Activated CD8-positive, alpha-beta T cell treated with anti-CD3 and anti-CD28 coated beads, Interleukin-2, amount 10 ng/mL, durations not matched to agents 7 days and 5 days (primary cell): Measurements from ENCODE around the gene BEST1. TPM values are rescaled to one million over a fixed set of nuclear protein-coding genes. Genes with fewer than 3 reads are reported as not detected.
"Not testable (repeated sequence)": the region's sequence is repeated elsewhere in the genome, so short reads cannot be mapped to it uniquely, and the experiment has no call there.

Experiments
- ATAC-seq: fragments of 150-1000 bp; cut with Tn5 transposase; one replicate; pipeline ENCODE4 v1.10.0; 2021; ENCODE audit warnings: moderate library complexity
- CTCF ChIA-PET: fragments of 350-600 bp; sonication (Branson Sonifier 250); formaldehyde crosslinking; loops from one replicate; lab custom pipeline; 2021; ENCODE audit warnings: antibody characterized with exemption; lab: Charles Lee
- POLR2A ChIA-PET: fragments of 350-600 bp; sonication (Branson Sonifier 250); formaldehyde crosslinking; loops from one replicate; lab custom pipeline; 2021; ENCODE audit warnings: antibody characterized with exemption; lab: Charles Lee
- DNase-seq: peaks from one replicate; pipeline ENCODE4 v3.0.0-alpha.2; 2020
- H3K27ac Mint-ChIP-seq: one replicate; pipeline ENCODE4 v1.8.0; 2021; ENCODE audit warnings: mild to moderate bottlenecking, mixed read lengths
- H3K27me3 Mint-ChIP-seq: one replicate; pipeline ENCODE4 v1.8.0; 2021; ENCODE audit warnings: low read depth, mixed read lengths
- H3K36me3 Mint-ChIP-seq: one replicate; pipeline ENCODE4 v1.8.0; 2021; ENCODE audit warnings: low read depth, mixed read lengths
- H3K4me1 Mint-ChIP-seq: one replicate; pipeline ENCODE4 v1.8.0; 2021; ENCODE audit warnings: low read depth, mixed read lengths
- H3K4me3 Mint-ChIP-seq: one replicate; pipeline ENCODE4 v1.8.0; 2021; ENCODE audit warnings: mild to moderate bottlenecking, mixed read lengths
- H3K9me3 Mint-ChIP-seq: one replicate; pipeline ENCODE4 v1.8.0; 2022; ENCODE audit warnings: mixed read lengths; ENCODE audit not compliant: insufficient read depth
- total RNA-seq, 2 experiments: library from RNA; stranded (reverse); gene quantifications; one replicate each; pipeline ENCODE4 v1.2.3, GENCODE V29; 2021

BEST1 gene
- total RNA-seq, 2 experiments from 2014 or later: not detected

DNA sequence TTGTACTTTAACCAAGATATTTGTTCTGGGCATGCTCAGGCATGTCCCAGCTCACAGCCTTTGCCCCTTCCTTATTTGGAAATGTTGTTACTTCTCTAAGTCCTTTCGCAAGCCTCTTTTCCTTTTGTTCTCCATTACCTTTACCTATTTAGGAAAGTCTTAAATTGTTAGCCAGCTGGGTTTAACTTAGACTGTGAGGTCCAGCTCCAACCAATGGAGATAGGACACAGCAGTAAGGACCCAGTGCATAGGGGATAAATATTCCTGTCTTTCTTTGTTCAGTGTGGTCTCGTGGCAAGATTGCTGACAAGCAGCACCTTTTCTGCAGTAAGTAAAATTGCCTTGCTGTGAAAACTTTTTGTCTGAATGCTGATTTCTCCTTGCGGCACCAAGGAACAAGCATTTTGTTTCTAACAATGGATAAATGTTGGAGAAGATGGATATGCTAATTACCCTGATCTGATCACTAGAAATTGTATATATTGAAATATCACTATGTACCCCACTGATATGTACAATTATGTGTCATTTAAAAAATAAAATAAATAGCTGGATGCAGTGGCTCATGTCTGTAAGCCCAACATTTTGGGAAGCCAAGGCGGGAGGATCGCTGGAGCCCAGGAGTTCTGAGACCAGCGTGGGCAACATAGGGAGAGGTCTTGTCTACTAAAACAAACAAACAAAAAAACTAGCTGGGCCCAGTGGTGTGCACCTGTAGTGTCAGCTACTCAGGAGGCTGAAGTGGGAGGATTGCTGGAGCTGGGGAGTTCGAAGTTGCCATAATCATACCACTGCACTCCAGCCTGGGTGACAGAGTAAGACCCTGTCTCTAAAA lies 49.2 kb downstream of the BEST1 start:
- no peak overlapping the region for H3K4me3 Mint-ChIP-seq
- H3K36me3 Mint-ChIP-seq: peaks cover 10% of the 10 kb centered on the region
- H3K27ac Mint-ChIP-seq: no peak overlapping the region
- DNase-seq (no peak), ATAC-seq (no peak)
- peaks cover 12% of the 10 kb centered on the region for H3K9me3 Mint-ChIP-seq
- H3K4me1 Mint-ChIP-seq: no peaks in the 10 kb centered on the region
- ChIA-PET POLR2A (no interaction called here), CTCF (interaction anchor here (1.3 kb wide), 1 partner anchor 82 kb away, joined by 7 read pairs; no protein-coding TSS in a partner anchor)
- no peaks in the 10 kb centered on the region for H3K27me3 Mint-ChIP-seq

DNA sequence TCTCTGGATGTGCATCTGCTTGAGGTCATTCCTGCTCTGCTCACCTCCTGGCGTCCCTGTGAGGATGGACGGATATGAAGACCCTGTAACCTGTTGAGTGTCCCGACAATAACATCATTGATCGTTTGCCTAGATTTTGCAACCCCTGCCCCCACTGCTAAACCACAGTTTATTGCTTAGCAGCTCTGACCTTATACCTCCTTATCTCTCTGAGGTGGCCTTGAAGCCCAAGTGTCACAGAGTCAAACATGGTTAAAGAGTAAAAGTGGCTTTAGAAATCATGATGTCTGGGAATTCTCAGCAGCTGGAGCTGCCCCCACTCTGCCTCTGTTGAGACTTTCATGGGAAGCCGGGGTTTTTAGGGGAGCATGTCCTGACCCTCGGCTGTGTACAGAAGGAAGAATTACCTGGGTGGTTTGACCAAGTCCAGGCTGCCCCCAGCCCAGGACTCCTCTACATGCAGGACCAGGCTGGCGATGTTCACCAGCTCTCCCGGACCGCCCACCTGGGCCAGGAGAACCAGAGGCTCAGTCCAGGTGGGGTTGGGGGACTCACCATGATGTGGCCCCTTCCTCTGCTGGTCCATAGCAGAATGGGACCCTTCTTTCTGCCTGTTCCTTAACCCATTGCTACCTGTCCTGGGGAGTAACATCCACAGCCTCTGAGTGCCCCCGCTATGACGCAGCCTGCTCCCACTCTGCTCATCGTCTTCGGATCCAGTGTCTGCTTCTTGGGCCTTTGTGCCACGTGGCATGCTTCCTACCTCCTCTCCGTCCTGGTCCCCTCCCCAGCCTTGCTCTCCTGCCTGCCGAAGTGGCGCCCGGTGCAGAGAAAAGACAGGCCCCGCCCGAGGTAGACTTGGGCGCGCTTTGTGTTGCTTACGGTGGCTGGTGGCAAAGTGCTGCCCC lies 50.6 kb downstream of the BEST1 start:
- ATAC-seq (no peak), DNase-seq (no peak)
- POLR2A ChIA-PET: interaction anchor here (0.5 kb wide), 1 partner anchor 18 kb away, joined by 3 read pairs; no protein-coding TSS in a partner anchor
- Mint-ChIP-seq H3K9me3 (peaks cover 12% of the 10 kb centered on the region), H3K4me3 (no peak overlapping the region), H3K4me1 (no peaks in the 10 kb centered on the region), H3K27ac (no peak overlapping the region), H3K27me3 (no peaks in the 10 kb centered on the region), H3K36me3 (peaks cover 10% of the 10 kb centered on the region)
- CTCF ChIA-PET: no interaction called here

DNA sequence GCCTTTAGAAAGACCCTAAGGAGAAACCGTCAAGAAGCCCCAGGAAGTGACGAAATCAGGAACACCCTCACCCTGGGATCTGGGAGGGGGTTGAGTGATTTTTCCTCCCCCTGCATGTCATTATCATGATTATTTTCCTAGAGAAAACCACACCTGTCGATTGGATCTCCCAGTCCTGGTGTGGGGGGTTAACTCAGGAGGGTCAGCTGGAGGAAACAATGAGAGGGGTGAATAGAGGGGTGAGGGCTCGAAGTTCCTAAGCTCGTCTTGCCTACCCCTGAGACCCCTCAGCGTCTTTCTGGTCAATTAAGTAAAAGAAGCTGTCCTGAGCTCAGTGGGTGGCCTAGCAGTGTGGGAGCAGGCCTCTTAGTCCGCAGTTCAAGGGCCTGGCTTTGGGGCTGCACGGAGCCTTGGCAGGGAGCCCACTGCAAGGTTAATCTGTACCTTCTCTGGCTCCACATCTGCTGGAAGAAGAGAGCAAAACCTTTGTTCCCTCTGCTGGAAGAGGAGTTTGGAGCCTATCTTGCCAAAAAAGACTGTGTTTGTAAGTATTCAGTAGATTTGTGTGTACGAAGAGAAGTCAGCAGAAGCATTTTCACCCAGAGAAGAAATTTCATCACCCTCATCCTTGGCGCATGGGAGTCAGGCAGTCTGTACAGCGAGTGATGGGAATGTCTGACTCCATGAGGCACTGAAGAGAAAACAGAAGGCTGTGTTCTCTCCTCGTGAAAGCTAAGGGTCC lies 51.5 kb downstream of the BEST1 start:
- H3K27me3 Mint-ChIP-seq: no peaks in the 10 kb centered on the region
- peaks cover 10% of the 10 kb centered on the region for H3K36me3 Mint-ChIP-seq
- H3K4me3 Mint-ChIP-seq: no peak overlapping the region
- CTCF ChIA-PET: no interaction called here
- H3K9me3 Mint-ChIP-seq: peaks cover 12% of the 10 kb centered on the region
- ATAC-seq: no peak
- no peak overlapping the region for H3K27ac Mint-ChIP-seq
- POLR2A ChIA-PET: interaction anchor here (0.5 kb wide), 1 partner anchor 19 kb away, joined by 3 read pairs; no protein-coding TSS in a partner anchor
- DNase-seq: no peak
- no peaks in the 10 kb centered on the region for H3K4me1 Mint-ChIP-seq

DNA sequence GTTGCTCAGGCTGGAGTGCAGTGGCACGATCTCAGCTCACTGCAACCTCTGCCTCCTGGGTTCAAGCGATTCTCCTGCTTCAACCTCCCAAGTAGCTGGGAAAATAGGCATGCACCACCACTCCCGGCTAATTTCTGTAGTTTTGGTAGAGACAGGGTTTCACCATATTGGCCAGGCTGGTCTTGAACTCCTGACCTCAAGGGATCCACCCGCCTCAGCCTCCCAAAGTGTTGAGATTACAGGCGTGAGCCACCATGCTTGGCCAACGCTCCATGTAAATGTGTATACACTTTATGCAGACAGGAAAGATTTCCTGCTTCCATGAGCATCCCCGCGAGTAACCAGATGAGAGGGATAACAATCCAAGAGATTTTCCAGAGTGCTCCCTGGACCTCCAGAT lies 52.1 kb downstream of the BEST1 start:
- POLR2A ChIA-PET, H3K4me3 Mint-ChIP-seq, DNase-seq, H3K27me3 Mint-ChIP-seq, H3K27ac Mint-ChIP-seq, H3K36me3 Mint-ChIP-seq, CTCF ChIA-PET, H3K4me1 Mint-ChIP-seq, ATAC-seq: not testable (repeated sequence)
- peaks cover 12% of the 10 kb centered on the region for H3K9me3 Mint-ChIP-seq

DNA sequence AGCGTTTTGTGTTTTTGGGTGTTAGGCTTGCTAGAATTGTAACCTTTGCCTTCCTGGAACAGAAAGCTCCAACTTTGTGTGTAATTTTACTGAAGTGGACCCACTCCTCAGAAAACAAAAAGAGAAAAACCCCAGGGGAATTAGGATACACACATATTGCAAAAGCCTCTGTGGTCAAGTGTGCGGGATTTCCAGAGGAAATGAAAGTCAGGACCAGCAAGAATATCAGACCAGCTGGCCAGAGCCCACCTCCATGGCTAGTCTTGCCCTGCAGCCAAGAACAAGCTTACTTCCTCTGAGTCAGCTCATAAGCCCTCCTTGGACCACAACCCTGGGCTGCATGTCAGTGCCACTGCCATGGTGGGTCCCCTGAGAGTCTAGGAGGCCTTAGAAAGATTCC lies 54.3 kb downstream of the BEST1 start:
- ATAC-seq: no peak
- POLR2A ChIA-PET: no interaction called here
- no peaks in the 10 kb centered on the region for H3K4me1 Mint-ChIP-seq

DNA sequence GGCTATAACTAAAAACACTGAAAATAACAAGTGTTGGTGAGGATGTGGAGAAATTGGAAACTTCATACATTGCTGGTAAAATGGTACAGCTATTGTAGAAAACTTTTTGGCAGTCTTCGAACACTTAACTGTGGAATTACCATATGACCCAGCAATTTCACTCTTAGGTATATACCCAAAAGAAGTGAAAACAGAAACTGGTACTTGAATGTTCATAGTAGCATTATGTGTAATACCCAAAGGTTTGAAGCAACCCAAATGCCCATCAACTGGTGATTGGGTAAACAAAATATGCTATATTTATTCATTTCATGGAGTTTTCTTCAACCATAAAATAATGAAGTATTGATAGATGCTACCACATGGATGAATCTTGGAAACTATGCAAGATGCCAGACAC lies 58.0 kb downstream of the BEST1 start:
- POLR2A ChIA-PET: no interaction called here
- CTCF ChIA-PET: no interaction called here
- Mint-ChIP-seq H3K36me3 (no peaks in the 10 kb centered on the region), H3K4me3 (no peak overlapping the region), H3K4me1 (peaks cover 6% of the 10 kb centered on the region), H3K9me3 (no peaks in the 10 kb centered on the region), H3K27ac (no peak overlapping the region), H3K27me3 (no peaks in the 10 kb centered on the region)
- ATAC-seq (no peak), DNase-seq (no peak)

More for the DNA sequence above, 54.3 kb downstream of the BEST1 start:
- no peak overlapping the region for H3K4me3 Mint-ChIP-seq
- H3K9me3 Mint-ChIP-seq: peaks cover 2% of the 10 kb centered on the region
- H3K36me3 Mint-ChIP-seq: no peaks in the 10 kb centered on the region
- H3K27ac Mint-ChIP-seq: no peak overlapping the region
- CTCF ChIA-PET: interaction anchor here (1.4 kb wide), 1 partner anchor 77 kb away, joined by 3 read pairs; no protein-coding TSS in a partner anchor
- no peak for DNase-seq
- no peaks in the 10 kb centered on the region for H3K27me3 Mint-ChIP-seq

DNA sequence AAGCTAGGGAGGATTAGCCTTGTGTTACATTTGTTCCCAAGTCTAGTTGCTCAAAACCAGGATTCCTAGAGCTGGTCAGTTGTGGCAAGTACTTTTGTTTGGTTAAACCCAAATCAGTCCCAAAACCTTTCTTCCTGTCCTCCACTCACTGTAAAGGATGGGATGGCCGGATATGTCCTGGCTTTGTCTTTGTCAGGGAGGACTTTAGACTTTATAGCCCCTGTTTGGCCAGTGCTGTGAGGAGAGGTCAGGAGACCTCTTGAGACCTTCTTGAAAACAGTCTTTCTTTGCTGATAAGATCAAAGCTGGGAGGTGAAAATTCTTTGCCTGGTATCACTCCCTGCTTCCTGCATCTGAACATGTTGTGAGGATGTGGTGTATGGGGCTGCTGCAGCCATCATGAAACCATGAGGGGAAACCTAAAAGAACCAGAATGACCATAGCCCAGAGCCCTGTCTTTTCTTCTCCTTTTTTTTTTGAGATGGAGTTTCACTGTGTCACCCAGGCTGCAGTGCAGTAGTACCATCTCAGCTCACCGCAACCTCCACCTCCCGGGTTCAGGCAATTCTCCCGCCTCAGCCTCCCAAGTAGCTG lies 60.9 kb downstream of the BEST1 start:
- Mint-ChIP-seq H3K4me3 (no peak overlapping the region), H3K36me3 (no peaks in the 10 kb centered on the region), H3K27ac (no peak overlapping the region), H3K9me3 (no peaks in the 10 kb centered on the region), H3K27me3 (no peaks in the 10 kb centered on the region), H3K4me1 (peaks cover 6% of the 10 kb centered on the region)
- ChIA-PET POLR2A (no interaction called here), CTCF (no interaction called here)
- DNase-seq: no peak
- no peak for ATAC-seq

DNA sequence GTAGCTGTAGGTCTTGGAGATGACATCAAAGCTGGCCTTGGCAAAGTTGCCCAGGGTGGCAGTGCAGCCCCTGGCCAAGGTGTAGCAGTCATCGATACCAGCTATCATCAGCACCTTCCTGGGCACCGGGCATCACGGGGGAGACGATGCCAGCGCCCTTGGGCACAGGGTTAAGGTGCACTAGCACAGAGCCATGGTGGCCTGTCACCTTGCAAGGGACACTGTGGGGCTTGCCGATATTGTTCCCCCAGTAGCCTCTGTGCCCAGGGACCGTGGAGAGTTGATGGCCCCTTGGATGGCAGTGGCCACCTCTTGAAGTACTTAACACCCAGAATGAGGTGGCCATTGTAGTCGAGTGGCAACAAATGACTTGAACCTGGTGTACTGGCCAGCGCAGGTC lies 61.7 kb downstream of the BEST1 start:
- ChIA-PET CTCF (interaction anchor here (1.4 kb wide), 1 partner anchor 70 kb away, joined by 5 read pairs; no protein-coding TSS in a partner anchor), POLR2A (no interaction called here)
- H3K27ac Mint-ChIP-seq: no peak overlapping the region
- H3K9me3 Mint-ChIP-seq: no peaks in the 10 kb centered on the region
- H3K4me1 Mint-ChIP-seq: peaks cover 6% of the 10 kb centered on the region
- DNase-seq: no peak
- no peaks in the 10 kb centered on the region for H3K36me3 Mint-ChIP-seq
- no peaks in the 10 kb centered on the region for H3K27me3 Mint-ChIP-seq
- no peak overlapping the region for H3K4me3 Mint-ChIP-seq
- ATAC-seq: no peak

DNA sequence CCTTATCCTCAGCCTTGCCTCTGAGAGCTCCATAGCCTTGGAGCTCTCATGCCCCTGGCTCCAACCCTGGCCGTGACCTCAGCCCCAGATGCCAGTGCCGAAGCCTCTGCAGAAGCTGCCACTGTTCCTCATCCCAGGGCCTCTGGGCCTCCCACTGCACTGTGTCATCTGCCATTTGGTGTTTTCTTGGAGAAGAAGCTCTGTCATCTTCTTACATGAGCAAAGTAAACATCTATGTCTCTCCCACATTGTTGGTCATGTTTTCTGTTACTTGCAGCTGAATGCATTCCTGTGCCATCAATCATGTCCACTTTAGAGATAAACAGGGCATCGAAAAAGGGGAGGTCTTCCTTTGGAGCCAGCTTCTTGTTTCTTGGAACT lies 62.3 kb downstream of the BEST1 start:
- no peaks in the 10 kb centered on the region for H3K9me3 Mint-ChIP-seq
- no peak overlapping the region for H3K27ac Mint-ChIP-seq
- H3K36me3 Mint-ChIP-seq: no peaks in the 10 kb centered on the region
- ATAC-seq (no peak), DNase-seq (no peak)
- H3K27me3 Mint-ChIP-seq: no peaks in the 10 kb centered on the region
- POLR2A ChIA-PET: no interaction called here
- peaks cover 6% of the 10 kb centered on the region for H3K4me1 Mint-ChIP-seq
- CTCF ChIA-PET: interaction anchor here (1.1 to 1.4 kb wide), 2 partner anchors 12 to 70 kb away, joined by 5 read pairs; no protein-coding TSS in a partner anchor
- no peak overlapping the region for H3K4me3 Mint-ChIP-seq

DNA sequence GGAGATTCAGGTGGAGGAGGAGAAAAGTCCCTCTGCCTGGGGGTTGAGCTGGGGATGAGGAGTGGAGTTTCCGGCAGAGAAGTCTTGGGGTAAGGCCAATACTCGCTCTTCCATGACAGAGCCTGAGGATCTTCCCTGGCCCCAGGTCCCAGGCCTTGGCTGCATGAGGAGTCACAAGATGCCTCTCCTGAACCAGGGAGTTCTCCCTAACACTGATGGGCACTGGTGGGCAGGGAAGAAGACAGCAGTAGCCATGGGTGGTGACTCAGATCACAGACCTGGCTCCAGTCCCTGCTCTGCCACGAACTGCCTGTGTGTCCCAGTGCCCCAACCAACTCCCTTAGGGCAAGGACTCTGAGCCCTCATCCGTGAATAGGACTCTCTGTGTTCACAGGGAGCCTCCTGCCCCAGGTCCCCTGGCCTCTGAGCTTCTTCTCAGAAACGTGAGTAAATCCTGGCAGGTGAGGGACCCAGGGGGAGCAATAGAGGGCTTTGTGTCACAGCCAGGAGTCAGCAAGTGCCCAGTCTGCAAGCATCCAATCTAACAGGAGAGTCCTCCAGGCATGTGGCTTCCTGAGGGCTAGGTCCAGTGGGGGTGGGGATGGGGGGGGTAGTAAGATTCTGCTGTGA lies 62.8 kb downstream of the BEST1 start:
- Mint-ChIP-seq H3K27ac (no peak overlapping the region), H3K4me1 (peaks cover 6% of the 10 kb centered on the region), H3K9me3 (no peaks in the 10 kb centered on the region), H3K36me3 (no peaks in the 10 kb centered on the region), H3K4me3 (no peak overlapping the region), H3K27me3 (no peaks in the 10 kb centered on the region)
- DNase-seq (no peak), ATAC-seq (no peak)
- ChIA-PET POLR2A (no interaction called here), CTCF (interaction anchor here (1.1 to 1.4 kb wide), 2 partner anchors 12 to 69 kb away, joined by 5 read pairs; no protein-coding TSS in a partner anchor)
